Choroid plexus epithelial cell (primary cell): ENCODE data around the gene SNRNP200.

ENCODE experiments used
- DNase-seq: peaks from one replicate; pipeline ENCODE4 v3.0.0-alpha.2; 2010; ENCODE audit warnings: low read depth
- H3K4me3 ChIP-seq: 2 replicates; pipeline ENCODE4 v1.5.1; 2011; ENCODE audit warnings: low read depth, mild to moderate bottlenecking, control low read depth, low read length, moderate library complexity
- TF ChIP-seq, protein P1 (sequence below): conservative IDR thresholded peaks from 2 replicates; pipeline ENCODE4 v1.5.1; 2011; ENCODE audit warnings: low read depth, mild to moderate bottlenecking, control low read depth, inconsistent platforms, low read length, moderate library complexity

SNRNP200 gene

GRCh38 chr2:96247896-96248295 lies 57.5 kb downstream of the SNRNP200 start:
- TF ChIP-seq, protein P1, sequence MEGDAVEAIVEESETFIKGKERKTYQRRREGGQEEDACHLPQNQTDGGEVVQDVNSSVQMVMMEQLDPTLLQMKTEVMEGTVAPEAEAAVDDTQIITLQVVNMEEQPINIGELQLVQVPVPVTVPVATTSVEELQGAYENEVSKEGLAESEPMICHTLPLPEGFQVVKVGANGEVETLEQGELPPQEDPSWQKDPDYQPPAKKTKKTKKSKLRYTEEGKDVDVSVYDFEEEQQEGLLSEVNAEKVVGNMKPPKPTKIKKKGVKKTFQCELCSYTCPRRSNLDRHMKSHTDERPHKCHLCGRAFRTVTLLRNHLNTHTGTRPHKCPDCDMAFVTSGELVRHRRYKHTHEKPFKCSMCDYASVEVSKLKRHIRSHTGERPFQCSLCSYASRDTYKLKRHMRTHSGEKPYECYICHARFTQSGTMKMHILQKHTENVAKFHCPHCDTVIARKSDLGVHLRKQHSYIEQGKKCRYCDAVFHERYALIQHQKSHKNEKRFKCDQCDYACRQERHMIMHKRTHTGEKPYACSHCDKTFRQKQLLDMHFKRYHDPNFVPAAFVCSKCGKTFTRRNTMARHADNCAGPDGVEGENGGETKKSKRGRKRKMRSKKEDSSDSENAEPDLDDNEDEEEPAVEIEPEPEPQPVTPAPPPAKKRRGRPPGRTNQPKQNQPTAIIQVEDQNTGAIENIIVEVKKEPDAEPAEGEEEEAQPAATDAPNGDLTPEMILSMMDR: no peak
- no peak overlapping the region for H3K4me3 ChIP-seq
- DNase-seq: no peak

DNA sequence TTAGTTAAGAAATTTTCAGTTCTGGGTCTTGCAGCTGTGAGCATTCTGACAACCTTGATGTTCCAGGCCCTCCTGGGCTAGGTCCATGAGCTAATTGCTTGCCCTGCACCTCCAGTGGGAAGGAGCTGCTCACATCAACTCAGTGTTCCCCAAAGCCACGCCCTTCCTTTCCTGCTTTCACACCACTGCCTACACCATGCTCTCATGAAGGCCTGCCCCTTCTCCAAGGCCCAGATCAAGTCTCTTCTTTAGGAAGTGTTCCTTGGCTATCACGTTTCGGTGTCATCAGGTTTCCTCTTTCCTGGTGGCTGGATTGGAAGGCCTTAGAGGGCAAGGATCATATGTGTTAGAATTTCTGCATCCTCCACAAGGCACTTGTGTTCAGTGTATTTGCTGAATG lies 58.3 kb downstream of the SNRNP200 start:
- TF ChIP-seq, protein P1: no peak
- no peak overlapping the region for H3K4me3 ChIP-seq
- DNase-seq: no peak

GRCh38 chr2:96245609-96246390 lies 59.5 kb downstream of the SNRNP200 start:
- peak; percentile 76 for DNase-seq
- no peak overlapping the region for H3K4me3 ChIP-seq
- TF ChIP-seq, protein P1: no peak

GRCh38 chr2:96243843-96244242 lies 61.5 kb downstream of the SNRNP200 start:
- H3K4me3 ChIP-seq: no peak overlapping the region
- TF ChIP-seq, protein P1: no peak
- DNase-seq: no peak

- TF ChIP-seq, protein P1: no peak
- DNase-seq: peak; percentile 80
- no peak overlapping the region for H3K4me3 ChIP-seq
These were observed 63.3 kb downstream of the SNRNP200 start for GRCh38 chr2:96241900-96242611.

GRCh38 chr2:96241227-96241626 lies 64.1 kb downstream of the SNRNP200 start:
- TF ChIP-seq, protein P1: no peak
- no peak for DNase-seq
- no peak overlapping the region for H3K4me3 ChIP-seq
